H1 (cell line): ENCODE measurements around the gene KCNB1. TPM values are rescaled to one million over a fixed set of nuclear protein-coding genes. Genes with fewer than 3 reads are reported as not detected.

Experiments used
- CTCF ChIA-PET: fragments of 300-600 bp; sonication (Branson Sonifier 250); formaldehyde crosslinking; loops from one replicate; lab custom pipeline; 2021; ENCODE audit not compliant: partially characterized antibody; lab: Charles Lee
- POLR2A ChIA-PET: fragments of 300-600 bp; sonication (Branson Sonifier 250); formaldehyde crosslinking; loops from one replicate; lab custom pipeline; 2021; ENCODE audit warnings: inconsistent platforms; ENCODE audit not compliant: partially characterized antibody; lab: Charles Lee
- DNase-seq, 2 experiments: peaks; one replicate each; pipeline versions ENCODE4 v3.0.0 to v3.0.0-alpha.2; 2010 to 2022; ENCODE audit warnings: low spot score in 2 of 2, low read depth in 1 of 2, mixed read lengths in 1 of 2
- FAIRE-seq: peaks from 2 replicates; lab custom pipeline; 2011; peaks lifted over from hg19 to GRCh38; lab: Jason Lieb, UNC
- H2AFZ ChIP-seq: 2 replicates; pipeline ENCODE4 v1.8.1; 2012; ENCODE audit warnings: low read length, inconsistent platforms
- H2AK5ac ChIP-seq: 2 replicates; pipeline ENCODE4 v1.6.1; 2013; ENCODE audit warnings: low read depth, low read length
- H2BK120ac ChIP-seq: replicated peaks from 2 replicates; pipeline ENCODE3; 2013; ENCODE audit warnings: low read depth, low read length, inconsistent platforms
- H2BK12ac ChIP-seq: 2 replicates; pipeline ENCODE4 v1.6.1; 2013; ENCODE audit warnings: low read depth, low read length
- H2BK15ac ChIP-seq: 2 replicates; pipeline ENCODE4 v1.6.1; 2013; ENCODE audit warnings: low read length
- H2BK20ac ChIP-seq: 2 replicates; pipeline ENCODE4 v1.6.1; 2013; ENCODE audit warnings: low read length
- H2BK5ac ChIP-seq: 2 replicates; pipeline ENCODE4 v1.6.1; 2013; ENCODE audit warnings: low read depth, low read length
- H3K14ac ChIP-seq: 2 replicates; pipeline ENCODE4 v1.6.1; 2013; ENCODE audit warnings: inconsistent platforms; ENCODE audit not compliant: insufficient read length
- H3K18ac ChIP-seq: 2 replicates; pipeline ENCODE4 v1.6.1; 2013; ENCODE audit warnings: low read length; ENCODE audit errors: extremely low read depth
- H3K23ac ChIP-seq: 2 replicates; pipeline ENCODE4 v1.6.1; 2013; ENCODE audit warnings: inconsistent platforms; ENCODE audit not compliant: insufficient read length
- H3K23me2 ChIP-seq: 2 replicates; pipeline ENCODE4 v1.6.1; 2013; ENCODE audit warnings: low read depth, low read length
- H3K27ac ChIP-seq: 2 replicates; pipeline ENCODE4 v1.6.1; 2011; ENCODE audit warnings: low read depth, low read length, inconsistent platforms
- H3K27me3 ChIP-seq, 4 experiments: replicated peaks in 1 of 4; 1 replicate in 1 of 4; 2 replicates in 3 of 4; pipeline versions ENCODE4 v1.6.1 to v1.8.1; 2011 to 2013; ENCODE audit warnings: low read length in 3 of 4, mild to moderate bottlenecking in 3 of 4, inconsistent platforms in 2 of 4, mixed read lengths in 2 of 4, moderate library complexity in 1 of 4; ENCODE audit not compliant: control insufficient read depth in 3 of 4, insufficient read depth in 3 of 4; ENCODE audit errors: extremely low read depth in 1 of 4
- H3K36me3 ChIP-seq, 4 experiments: 2 replicates each; pipeline versions ENCODE4 v1.6.1 to v1.8.1; 2011 to 2013; ENCODE audit warnings: mild to moderate bottlenecking in 4 of 4, low read length in 3 of 4, moderate library complexity in 2 of 4, control low read depth in 1 of 4, inconsistent platforms in 1 of 4; ENCODE audit not compliant: insufficient read depth in 4 of 4, control insufficient read depth in 2 of 4
- H3K4ac ChIP-seq: replicated peaks from 2 replicates; pipeline ENCODE3; 2013; ENCODE audit warnings: low read length, low read depth, mixed read lengths, inconsistent platforms; ENCODE audit not compliant: insufficient read length
- H3K4me1 ChIP-seq, 4 experiments: replicated peaks in 1 of 4; 1 replicate in 1 of 4; 2 replicates in 3 of 4; pipeline versions ENCODE4 v1.6.1 to v1.8.1; 2011 to 2013; ENCODE audit warnings: low read length in 3 of 4, inconsistent platforms in 2 of 4, mixed read lengths in 1 of 4; ENCODE audit not compliant: insufficient read depth in 4 of 4, control insufficient read depth in 3 of 4
- H3K4me2 ChIP-seq, 2 experiments: 2 replicates each; pipeline versions ENCODE4 v1.6.1 to v1.8.1; 2011 to 2013; ENCODE audit warnings: low read depth in 2 of 2, low read length in 2 of 2, control low read depth in 1 of 2, inconsistent platforms in 1 of 2, mild to moderate bottlenecking in 1 of 2; ENCODE audit not compliant: insufficient read depth in 1 of 2
- H3K4me3 ChIP-seq, 4 experiments: fragments of 200-600, 300-600 bp in 1 of 4; sonication (generic), shearing (Covaris generic), sonication (Bioruptor Twin) in 1 of 4; 2 replicates each; pipeline versions ENCODE4 v1.5.1 to v1.8.1; 2011 to 2016; ENCODE audit warnings: low read length in 4 of 4, low read depth in 3 of 4, control low read depth in 2 of 4, inconsistent platforms in 2 of 4, mild to moderate bottlenecking in 2 of 4, mixed read lengths in 1 of 4, moderate library complexity in 1 of 4; ENCODE audit not compliant: insufficient read depth in 2 of 4; ENCODE audit errors: extremely low read depth in 1 of 4
- H3K56ac ChIP-seq: replicated peaks from 2 replicates; pipeline ENCODE3; 2013; ENCODE audit warnings: low read depth, mild to moderate bottlenecking, mixed read lengths, low read length, inconsistent platforms; ENCODE audit not compliant: insufficient read length
- H3K79me1 ChIP-seq: 2 replicates; pipeline ENCODE4 v1.6.1; 2013; ENCODE audit warnings: low read depth, low read length, control low read depth
- H3K79me2 ChIP-seq, 2 experiments: 2 replicates each; pipeline versions ENCODE4 v1.6.1 to v1.8.1; 2012 to 2013; ENCODE audit warnings: low read length in 2 of 2, mild to moderate bottlenecking in 2 of 2, inconsistent platforms in 1 of 2; ENCODE audit not compliant: insufficient read depth in 2 of 2, control insufficient read depth in 1 of 2
- H3K9ac ChIP-seq, 4 experiments: replicated peaks in 1 of 4; 1 replicate in 1 of 4; 2 replicates in 3 of 4; pipeline versions ENCODE4 v1.6.1 to v1.8.1; 2011 to 2013; ENCODE audit warnings: low read depth in 3 of 4, low read length in 3 of 4, control low read depth in 2 of 4, mild to moderate bottlenecking in 2 of 4, moderate library complexity in 2 of 4, inconsistent platforms in 1 of 4; ENCODE audit errors: extremely low read depth in 1 of 4
- H3K9me3 ChIP-seq, 2 experiments: 2 replicates each; pipeline versions ENCODE4 v1.6.1 to v1.8.1; 2012 to 2013; ENCODE audit warnings: mild to moderate bottlenecking in 2 of 2, moderate library complexity in 2 of 2, control low read depth in 1 of 2, inconsistent platforms in 1 of 2, low read depth in 1 of 2, low read length in 1 of 2, mixed read lengths in 1 of 2; ENCODE audit not compliant: insufficient read depth in 2 of 2
- H4K20me1 ChIP-seq, 2 experiments: replicated peaks in 1 of 2; 2 replicates each; pipeline versions ENCODE3 to v1.8.1; 2011 to 2013; ENCODE audit warnings: inconsistent platforms in 2 of 2, low read length in 2 of 2, mild to moderate bottlenecking in 1 of 2; ENCODE audit not compliant: insufficient read depth in 2 of 2, control insufficient read depth in 1 of 2
- H4K5ac ChIP-seq: 2 replicates; pipeline ENCODE4 v1.6.1; 2013; ENCODE audit warnings: low read length, low read depth, mixed read lengths, inconsistent platforms; ENCODE audit not compliant: insufficient read length
- H4K8ac ChIP-seq: 2 replicates; pipeline ENCODE4 v1.8.0; 2013; ENCODE audit warnings: mild to moderate bottlenecking, moderate library complexity, low read length, inconsistent platforms; ENCODE audit not compliant: insufficient read depth; ENCODE audit errors: extremely low read depth
- H4K91ac ChIP-seq: replicated peaks from 2 replicates; pipeline ENCODE3; 2013; ENCODE audit warnings: low read length, mixed read lengths, inconsistent platforms; ENCODE audit not compliant: insufficient read length
- ASH2L ChIP-seq: fragments of 200-600, 300-600 bp; sonication (generic); IDR thresholded peaks from one replicate; pipeline ENCODE4 v1.7.1; 2017; ENCODE audit warnings: low read length
- BACH1 ChIP-seq: IDR thresholded peaks from 2 replicates; pipeline ENCODE4 v1.6.1; 2012; ENCODE audit warnings: low read length, improper control_type of control experiment
- BRCA1 ChIP-seq: IDR thresholded peaks from 2 replicates; pipeline ENCODE4 v1.6.1; 2012; ENCODE audit warnings: low read depth, low read length, improper control_type of control experiment
- CTCF ChIP-seq, 3 experiments: IDR thresholded peaks; 1 replicate in 2 of 3; 2 replicates in 1 of 3; pipeline versions ENCODE4 v1.5.1 to v1.6.1; 2011; ENCODE audit warnings: low read length in 3 of 3, mild to moderate bottlenecking in 3 of 3, inconsistent platforms in 2 of 3, low read depth in 1 of 3, moderate library complexity in 1 of 3; ENCODE audit not compliant: insufficient read depth in 1 of 3; ENCODE audit errors: control extremely low read depth in 1 of 3
- EP300 ChIP-seq, 2 experiments: IDR thresholded peaks; 1 replicate in 1 of 2; 2 replicates in 1 of 2; pipeline ENCODE4 v1.6.1; 2011 to 2012; ENCODE audit warnings: low read depth in 2 of 2, low read length in 2 of 2, mild to moderate bottlenecking in 2 of 2, borderline replicate concordance in 1 of 2, inconsistent platforms in 1 of 2, moderate library complexity in 1 of 2
- RAD21 ChIP-seq, 2 experiments: IDR thresholded peaks in 1 of 2; conservative IDR thresholded peaks in 1 of 2; 2 replicates each; pipeline ENCODE4 v1.6.1; 2011; ENCODE audit warnings: low read depth in 2 of 2, low read length in 2 of 2, improper control_type of control experiment in 1 of 2, inconsistent platforms in 1 of 2, mild to moderate bottlenecking in 1 of 2, moderate library complexity in 1 of 2
- RNF2 ChIP-seq: fragments of 200-900, 300-1000 bp; sonication (generic); IDR thresholded peaks from 2 replicates; pipeline ENCODE4 v1.7.1; 2016; ENCODE audit warnings: borderline replicate concordance, low read depth, mild to moderate bottlenecking, antibody characterized with exemption, low read length; ENCODE audit not compliant: poor library complexity, severe bottlenecking; ENCODE audit errors: missing control alignments
- TAF1 ChIP-seq: IDR thresholded peaks from 2 replicates; pipeline ENCODE4 v1.6.1; 2011; ENCODE audit warnings: mild to moderate bottlenecking, low read depth, low read length
- TEAD4 ChIP-seq: IDR thresholded peaks from 2 replicates; pipeline ENCODE4 v1.6.1; 2012; ENCODE audit warnings: low read depth, low read length, inconsistent platforms, mixed read lengths
- WGBS, 2 experiments: shearing (Covaris generic) in 1 of 2; methylation state at CpG; one replicate each; pipeline versions ENCODE4 v1.1.6 to v1.1.7; 2013 to 2015; ENCODE audit warnings: low lambda C conversion rate in 2 of 2, mixed read lengths in 2 of 2, inconsistent platforms in 1 of 2, low coverage in 1 of 2, missing lambda C conversion rate in 1 of 2; ENCODE audit not compliant: insufficient replicate concordance in 2 of 2, insufficient coverage in 1 of 2, insufficient read length in 1 of 2; ENCODE audit errors: extremely low coverage in 1 of 2, missing lambda C conversion rate in 1 of 2; 5-methylcytosine and 5-hydroxymethylcytosine counted together
- polyA plus RNA-seq, 7 experiments: library from polyadenylated mRNA; depleted of rRNA in 3 of 7; stranded (reverse) in 5 of 7; unstranded in 2 of 7; fragments of >200 nt in 5 of 7; fragments of 200-250 nt in 2 of 7; gene quantifications; 1 replicate in 5 of 7; 2 replicates in 1 of 7; 4 replicates in 1 of 7; pipeline versions ENCODE4 v1.2.1 to v1.2.3, GENCODE V29; 2011 to 2013; ENCODE audit warnings: missing spikeins in 2 of 7, mixed read lengths in 2 of 7
- total RNA-seq: library from RNA; stranded (reverse); fragmentation: NEBNext Ultra II Directional; extraction: Animal tissue kit (Norgen Biotek cat#: 25700); gene quantifications from 2 replicates; pipeline ENCODE4 v1.2.1, GENCODE V29; 2021

Gene KCNB1
- total and polyA plus RNA-seq, 2 of the 8 experiments (the other 6 are each of a cell fraction or from before 2014, with no cell fraction given) = 0.58 to 0.67 TPM

- H3K4me3 ChIP-seq = no peak overlapping the region
- no peak overlapping the region for H3K27ac ChIP-seq
- H2AFZ ChIP-seq = no peak overlapping the region
- H2BK5ac ChIP-seq = no peak overlapping the region
- H3K4ac ChIP-seq = no peak overlapping the region
- H3K79me2 ChIP-seq = no peaks in the 10 kb centered on the region
- H2BK20ac ChIP-seq = no peak overlapping the region
- TF ChIP-seq ASH2L = no peak
- TF ChIP-seq BRCA1 = no peak
- TF ChIP-seq EP300 (IDR thresholded peaks at IDR 0.05; ENCODE audit: borderline replicate concordance in 1 of 2, low read depth in 2 of 2, low read length in 2 of 2) = no peak
- TF ChIP-seq RAD21 (IDR thresholded peaks at IDR 0.05 in 1 of 2, conservative IDR thresholded peaks at IDR 0.05 in 1 of 2; ENCODE audit: low read depth in 2 of 2, low read length in 2 of 2) = peak; percentile 59 to 75; a peak in 3 of 4 replicates
- peak; percentile 41 to 56 (median 53) for TF ChIP-seq CTCF (IDR thresholded peaks at IDR 0.05; ENCODE audit: control extremely low read depth in 1 of 3, insufficient read depth in 1 of 3, low read depth in 1 of 3, low read length in 3 of 3)
- TF ChIP-seq TEAD4 = no peak
- TF ChIP-seq RNF2 = no peak
- no peak for TF ChIP-seq BACH1
- TF ChIP-seq TAF1 = no peak
- ChIA-PET CTCF (interaction anchor here (0.7 to 4.6 kb wide), 9 partner anchors 10 to 117 kb away, joined by 3 to 19 read pairs (median 3); no protein-coding TSS in a partner anchor), POLR2A (no interaction called here)
- H4K20me1 ChIP-seq = peaks cover 0 to 2% of the 10 kb centered on the region in 2 experiments
- H3K4me1 ChIP-seq = no peaks in the 10 kb centered on the region
- H2BK120ac ChIP-seq = no peak overlapping the region
- H4K5ac ChIP-seq = no peak overlapping the region
- no peak overlapping the region for H3K56ac ChIP-seq
- no peak overlapping the region for H2BK15ac ChIP-seq
- no peak overlapping the region for H3K23ac ChIP-seq
- no peaks in the 10 kb centered on the region for H3K23me2 ChIP-seq
- H3K9ac ChIP-seq = no peak overlapping the region
- FAIRE-seq = no peak
- no peaks in the 10 kb centered on the region for H3K36me3 ChIP-seq
- H2AK5ac ChIP-seq = no peak overlapping the region
- no peak overlapping the region for H4K8ac ChIP-seq
- no peaks in the 10 kb centered on the region for H3K9me3 ChIP-seq
- no peak overlapping the region for H3K18ac ChIP-seq
- no peak overlapping the region for H3K14ac ChIP-seq
- no peak overlapping the region for H4K91ac ChIP-seq
- no peak for DNase-seq
- H2BK12ac ChIP-seq = no peak overlapping the region
- WGBS, 2 experiments = 84% methylated on average over 4 of the region's 5 CpGs; no CpG with 5 or more reads in 1 of the 2 experiments
- no peaks in the 10 kb centered on the region for H3K27me3 ChIP-seq
- H3K79me1 ChIP-seq = no peaks in the 10 kb centered on the region
- H3K4me2 ChIP-seq = no peak overlapping the region
Observed at GRCh38 chr20:49435639-49436038, 46.8 kb downstream of the KCNB1 start.
